ENCODE measurements around the gene RIPOR2. TPM values are rescaled to one million over a fixed set of nuclear protein-coding genes. Genes with fewer than 3 reads are reported as not detected.
"Not testable (repeated sequence)": the region's sequence is repeated elsewhere in the genome, so short reads cannot be mapped to it uniquely, and the experiment has no call there.

Gene RIPOR2
- total RNA-seq, 2 experiments from 2014 or later, result 88.3 to 96.3 TPM

DNA sequence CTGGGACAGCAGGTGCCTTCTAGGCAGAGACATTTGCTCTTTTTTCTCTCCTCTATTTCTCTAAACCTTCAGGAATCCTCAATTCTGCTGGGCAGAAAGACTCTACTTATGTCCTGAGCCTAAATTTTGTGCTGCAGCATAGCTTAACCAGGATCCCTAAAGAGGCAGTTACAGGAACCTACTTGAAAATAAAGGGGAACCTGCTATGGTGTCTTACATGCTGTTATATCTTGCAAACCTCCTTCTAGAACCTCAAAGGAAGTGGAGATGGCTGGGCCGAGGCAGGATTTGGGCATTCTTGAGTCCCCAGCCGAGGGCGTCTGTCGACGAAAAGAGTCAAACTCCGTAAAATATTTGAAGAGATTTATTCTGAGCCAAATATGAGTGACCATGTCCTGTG lies 178.1 kb downstream of the RIPOR2 start:
- Mint-ChIP-seq H3K9me3 (no peaks in the 10 kb centered on the region), H3K36me3 (ENCODE audit: low read depth) (no peaks in the 10 kb centered on the region), H3K4me1 (ENCODE audit: low read depth) (peaks cover 4% of the 10 kb centered on the region), H3K27me3 (no peaks in the 10 kb centered on the region), H3K4me3 (no peak overlapping the region), H3K27ac (no peak overlapping the region)
- DNase-seq (no peak), ATAC-seq (no peak)
- TF ChIP-seq, protein P1, sequence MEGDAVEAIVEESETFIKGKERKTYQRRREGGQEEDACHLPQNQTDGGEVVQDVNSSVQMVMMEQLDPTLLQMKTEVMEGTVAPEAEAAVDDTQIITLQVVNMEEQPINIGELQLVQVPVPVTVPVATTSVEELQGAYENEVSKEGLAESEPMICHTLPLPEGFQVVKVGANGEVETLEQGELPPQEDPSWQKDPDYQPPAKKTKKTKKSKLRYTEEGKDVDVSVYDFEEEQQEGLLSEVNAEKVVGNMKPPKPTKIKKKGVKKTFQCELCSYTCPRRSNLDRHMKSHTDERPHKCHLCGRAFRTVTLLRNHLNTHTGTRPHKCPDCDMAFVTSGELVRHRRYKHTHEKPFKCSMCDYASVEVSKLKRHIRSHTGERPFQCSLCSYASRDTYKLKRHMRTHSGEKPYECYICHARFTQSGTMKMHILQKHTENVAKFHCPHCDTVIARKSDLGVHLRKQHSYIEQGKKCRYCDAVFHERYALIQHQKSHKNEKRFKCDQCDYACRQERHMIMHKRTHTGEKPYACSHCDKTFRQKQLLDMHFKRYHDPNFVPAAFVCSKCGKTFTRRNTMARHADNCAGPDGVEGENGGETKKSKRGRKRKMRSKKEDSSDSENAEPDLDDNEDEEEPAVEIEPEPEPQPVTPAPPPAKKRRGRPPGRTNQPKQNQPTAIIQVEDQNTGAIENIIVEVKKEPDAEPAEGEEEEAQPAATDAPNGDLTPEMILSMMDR (IDR thresholded peaks at IDR 0.05), result no peak
- ChIA-PET POLR2A (no interaction called here), CTCF (interaction anchor here (1.4 to 1.9 kb wide), 2 partner anchors 9 to 177 kb away, joined by 3 to 11 read pairs; no protein-coding TSS in a partner anchor)
- intact Hi-C loops (cut with micrococcal nuclease), result no loop called here

DNA sequence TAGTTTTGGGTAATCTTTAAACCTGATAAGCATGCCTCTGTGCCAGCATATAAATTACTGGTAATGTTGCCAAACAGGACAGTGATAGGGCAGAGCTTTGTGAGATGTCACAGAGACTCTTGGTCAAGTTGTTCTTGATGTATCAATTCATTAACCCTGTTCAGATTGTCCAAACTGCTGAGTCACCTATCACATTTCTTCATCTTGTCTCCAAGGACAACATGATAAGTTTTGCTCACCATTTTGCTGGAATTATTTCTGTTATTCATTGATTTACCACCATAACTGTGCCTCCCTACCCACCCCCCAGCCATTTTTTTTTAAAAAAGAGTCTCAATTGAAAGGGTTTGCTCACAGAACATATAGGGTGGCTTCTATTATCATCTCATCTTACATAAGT lies 180.5 kb downstream of the RIPOR2 start:
- ChIA-PET CTCF (no interaction called here), POLR2A (no interaction called here)
- DNase-seq (no peak), ATAC-seq (no peak)
- no peaks in the 10 kb centered on the region for H3K4me1 Mint-ChIP-seq (ENCODE audit: low read depth)
- intact Hi-C loops (cut with micrococcal nuclease), result no loop called here
- H3K9me3 Mint-ChIP-seq, result no peaks in the 10 kb centered on the region
- TF ChIP-seq, protein P1 (IDR thresholded peaks at IDR 0.05), result no peak
- H3K4me3 Mint-ChIP-seq, result no peak overlapping the region
- no peaks in the 10 kb centered on the region for H3K27me3 Mint-ChIP-seq
- no peaks in the 10 kb centered on the region for H3K36me3 Mint-ChIP-seq (ENCODE audit: low read depth)
- H3K27ac Mint-ChIP-seq, result no peak overlapping the region

DNA sequence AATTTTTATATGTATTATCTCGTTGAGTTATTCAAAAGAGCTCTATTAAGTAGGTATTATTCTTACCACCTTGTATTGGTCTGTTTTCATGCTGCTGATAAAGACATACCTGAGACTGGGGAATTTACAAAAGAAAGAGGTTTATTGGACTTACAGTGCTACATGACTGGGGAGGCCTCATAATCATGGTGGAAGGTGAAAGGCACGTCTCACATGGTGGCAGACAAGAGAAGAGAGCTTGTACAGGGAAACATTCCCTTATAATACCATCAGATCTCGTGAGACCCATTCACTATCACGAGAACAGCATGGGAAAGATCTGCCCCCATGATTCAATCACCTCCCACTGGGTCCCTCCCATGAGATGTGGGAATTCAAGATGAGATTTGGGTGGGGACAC lies 181.4 kb downstream of the RIPOR2 start:
- ATAC-seq; H3K4me3 Mint-ChIP-seq; H3K9me3 Mint-ChIP-seq; H3K27ac Mint-ChIP-seq; DNase-seq; H3K36me3 Mint-ChIP-seq (ENCODE audit: low read depth); CTCF ChIA-PET; intact Hi-C loops (cut with micrococcal nuclease); H3K4me1 Mint-ChIP-seq (ENCODE audit: low read depth); H3K27me3 Mint-ChIP-seq: not testable (repeated sequence)
- POLR2A ChIA-PET, result interaction anchor here (1.4 to 1.7 kb wide), 2 partner anchors 11 to 21 kb away, joined by 5 to 6 read pairs; no protein-coding TSS in a partner anchor

Other genes starting within 250 kb of the RIPOR2 start
- 100 to 1,000 TPM; 103 to 106 TPM for gene C6orf62, start 216.8 kb downstream of the RIPOR2 start, total RNA-seq
- 10 to 100 TPM; 69.2 to 72.6 TPM for gene GMNN, start 161.0 kb downstream of the RIPOR2 start, total RNA-seq
- under 1 TPM in 1 of 2 experiments, not detected in 1; 0.40 TPM for gene ARMH2, start 137.0 kb downstream of the RIPOR2 start, total RNA-seq